Stomach (tissue), 9 donors: Measurements from ENCODE around the gene RAB22A. TPM values are rescaled to one million over a fixed set of nuclear protein-coding genes. Genes with fewer than 3 reads are reported as not detected.

Experiments used
- DNase-seq, 2 donors: peaks; one replicate each; pipeline versions ENCODE4 v3.0.0 to v3.0.0-alpha.2; 2013 to 2019
- H3K27ac ChIP-seq, 5 donors: fragments of 200-600 bp in 4 of 5; sonication (generic) in 4 of 5; one replicate each; pipeline ENCODE4 v1.5.1; 2013 to 2019; ENCODE audit warnings: mild to moderate bottlenecking in 1 of 5, moderate library complexity in 1 of 5
- H3K27me3 ChIP-seq, 3 donors: fragments of 200-600 bp; sonication (generic); one replicate each; pipeline ENCODE4 v1.5.1; 2017 to 2019; ENCODE audit warnings: mixed run types in 1 of 3
- H3K36me3 ChIP-seq, 4 donors: fragments of 200-600 bp; sonication (generic); 1 replicate in 3 of 4; 2 replicates in 1 of 4; pipeline ENCODE4 v1.5.1; 2016 to 2019
- H3K4me1 ChIP-seq, 4 donors: fragments of 200-600 bp; sonication (generic); one replicate each; pipeline ENCODE4 v1.5.1; 2016 to 2019
- H3K4me3 ChIP-seq, 4 donors: fragments of 200-600 bp; sonication (generic) in 3 of 4; one replicate each; pipeline ENCODE4 v1.5.1; 2016 to 2019; ENCODE audit warnings: mild to moderate bottlenecking in 1 of 4
- H3K9me3 ChIP-seq, 4 donors: fragments of 200-600 bp; sonication (generic); one replicate each; pipeline ENCODE4 v1.5.1; 2016 to 2019
- EP300 ChIP-seq: sonication (generic); formaldehyde crosslinking; IDR thresholded peaks from one replicate; pipeline ENCODE4 v1.6.1; 2017; ENCODE audit warnings: antibody characterized with exemption
- POLR2A ChIP-seq, 4 donors: fragments of 450-650 bp; IDR thresholded peaks; one replicate each; pipeline ENCODE4 v1.6.1; 2016; ENCODE audit warnings: antibody characterized with exemption in 4 of 4, control low read depth in 2 of 4, mild to moderate bottlenecking in 1 of 4, moderate library complexity in 1 of 4
- POLR2AphosphoS5 ChIP-seq, 3 donors: sonication (generic); formaldehyde crosslinking; IDR thresholded peaks; one replicate each; pipeline ENCODE4 v1.6.1; 2016; ENCODE audit warnings: antibody characterized with exemption in 3 of 3
- WGBS, 5 donors: extraction: QIAGEN DNeasy Blood & Tissue Kit in 3 of 5; methylation state at CpG; one replicate each; pipeline versions ENCODE4 v1.1.5 to v1.1.7; 2013 to 2018; 5-methylcytosine and 5-hydroxymethylcytosine counted together
- intact Hi-C: fragments of 100-400 bp; cut with DNase I; formaldehyde crosslinking; loops from one replicate; pipeline ENCODE4 v1.15.1; 2023; ENCODE audit warnings: low total_unique reads
- polyA plus RNA-seq, 3 donors: library from polyadenylated mRNA; stranded (reverse); fragments of 200-250 nt; gene quantifications; one replicate each; pipeline ENCODE4 v1.2.3, GENCODE V29; 2013
- total RNA-seq, 5 donors: library from RNA; depleted of rRNA; stranded (reverse); fragments of >200 nt; gene quantifications; one replicate each; pipeline versions ENCODE4 v1.1.0 to v1.2.3, GENCODE V29; 2014 to 2016
- TF ChIP-seq, protein P1 (sequence below), 7 experiments: fragments of 450-650 bp in 4 of 7; fragments of 200-600 bp in 3 of 7; sonication (generic) in 3 of 7; IDR thresholded peaks; one replicate each; pipeline ENCODE4 v1.5.1; 2016 to 2019; ENCODE audit warnings: antibody characterized with exemption in 7 of 7, control low read depth in 2 of 7, mild to moderate bottlenecking in 1 of 7
- donor health status: healthy with polysubstance abuse.
- donor health status: Bipolar disorder and iron deficiency.
- donor health status: healthy.

The RAB22A gene
- total and polyA plus RNA-seq, 8 donors, result 2.9 to 19.3 (median 8.5) TPM

DNA sequence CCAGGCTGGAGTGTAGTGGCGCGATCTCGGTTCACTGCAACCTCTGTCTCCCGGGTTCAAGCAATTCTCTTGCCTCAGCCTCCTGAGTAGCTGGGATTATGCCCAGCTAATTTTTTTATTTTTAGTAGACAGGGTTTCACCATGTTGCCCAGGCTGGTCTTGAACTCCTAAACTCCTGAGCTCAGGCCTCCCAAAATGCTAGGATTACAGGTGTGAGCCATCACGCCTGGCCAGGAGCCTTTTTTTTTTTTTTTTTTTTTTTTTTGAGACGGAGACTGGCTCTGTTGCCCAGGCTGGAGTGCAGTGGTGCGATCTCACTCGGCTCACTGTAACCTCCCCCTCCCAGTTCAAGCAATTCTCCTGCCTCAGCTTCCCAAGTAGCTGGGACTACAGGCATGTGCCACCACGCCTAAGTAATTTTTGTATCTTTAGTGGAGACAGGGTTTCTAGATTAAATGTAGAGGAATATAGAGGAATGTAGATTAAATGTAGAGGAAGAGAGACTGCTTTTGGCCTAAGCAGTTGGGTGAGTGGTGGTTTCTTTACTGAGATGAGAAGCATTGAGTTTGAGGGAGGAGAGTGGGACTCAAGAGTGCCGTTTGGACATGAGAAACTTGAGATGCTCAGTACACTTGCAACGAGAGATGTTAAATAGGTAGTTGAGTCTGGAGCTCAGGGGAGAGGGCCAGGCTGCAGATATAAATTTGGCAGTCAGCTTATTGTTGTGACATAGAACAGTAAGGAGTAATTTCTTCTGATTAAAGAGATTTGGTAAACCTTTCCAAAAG, 96.2 kb downstream of the RAB22A start:
- DNase-seq, result no peak
- intact Hi-C loops, result no loop called here
- Histone ChIP-seq H3K4me3 (no peak overlapping the region), H3K4me1 (peaks cover 11 to 88% (median 39%) of the 10 kb centered on the region in 4 donors), H3K27me3 (no peaks in the 10 kb centered on the region), H3K36me3 (no peaks in the 10 kb centered on the region), H3K27ac (no peak overlapping the region), H3K9me3 (no peaks in the 10 kb centered on the region)
- no peak for TF ChIP-seq EP300
- no peak for TF ChIP-seq POLR2A (IDR thresholded peaks at IDR 0.05)
- TF ChIP-seq, protein P1, sequence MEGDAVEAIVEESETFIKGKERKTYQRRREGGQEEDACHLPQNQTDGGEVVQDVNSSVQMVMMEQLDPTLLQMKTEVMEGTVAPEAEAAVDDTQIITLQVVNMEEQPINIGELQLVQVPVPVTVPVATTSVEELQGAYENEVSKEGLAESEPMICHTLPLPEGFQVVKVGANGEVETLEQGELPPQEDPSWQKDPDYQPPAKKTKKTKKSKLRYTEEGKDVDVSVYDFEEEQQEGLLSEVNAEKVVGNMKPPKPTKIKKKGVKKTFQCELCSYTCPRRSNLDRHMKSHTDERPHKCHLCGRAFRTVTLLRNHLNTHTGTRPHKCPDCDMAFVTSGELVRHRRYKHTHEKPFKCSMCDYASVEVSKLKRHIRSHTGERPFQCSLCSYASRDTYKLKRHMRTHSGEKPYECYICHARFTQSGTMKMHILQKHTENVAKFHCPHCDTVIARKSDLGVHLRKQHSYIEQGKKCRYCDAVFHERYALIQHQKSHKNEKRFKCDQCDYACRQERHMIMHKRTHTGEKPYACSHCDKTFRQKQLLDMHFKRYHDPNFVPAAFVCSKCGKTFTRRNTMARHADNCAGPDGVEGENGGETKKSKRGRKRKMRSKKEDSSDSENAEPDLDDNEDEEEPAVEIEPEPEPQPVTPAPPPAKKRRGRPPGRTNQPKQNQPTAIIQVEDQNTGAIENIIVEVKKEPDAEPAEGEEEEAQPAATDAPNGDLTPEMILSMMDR (IDR thresholded peaks at IDR 0.05), result no peak
- TF ChIP-seq POLR2AphosphoS5 (IDR thresholded peaks at IDR 0.05), result no peak
- WGBS, 5 donors, result 78 to 80% (median 79%) methylated on average over 10 to 11 of the region's 11 CpGs

DNA sequence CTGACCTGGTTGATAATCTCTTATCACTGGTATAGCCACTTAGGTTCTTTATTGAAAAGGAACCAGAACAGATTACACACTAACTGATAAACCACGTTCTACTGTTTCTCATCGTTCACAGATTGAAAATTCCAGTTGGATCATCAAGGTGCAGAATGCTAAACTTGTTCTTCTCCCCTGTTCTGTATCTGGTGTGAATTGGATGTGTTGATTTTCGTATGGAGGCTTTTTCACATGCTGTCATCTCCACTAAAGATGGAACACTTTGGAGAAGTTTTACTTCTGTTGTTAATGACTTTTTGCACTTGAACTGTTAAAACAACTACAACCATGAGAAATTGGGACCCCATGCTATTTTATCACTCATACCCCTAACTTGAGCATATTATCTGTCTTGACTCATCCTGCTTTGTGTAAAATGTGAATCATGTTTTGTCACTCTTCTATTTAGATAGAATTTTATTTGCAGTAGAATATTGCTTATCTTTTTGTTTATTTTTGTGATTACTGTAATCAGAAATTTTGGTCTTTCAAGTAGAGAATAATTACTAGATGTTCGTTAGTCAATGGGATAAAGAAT, 97.0 kb downstream of the RAB22A start:
- no peak overlapping the region for H3K4me3 ChIP-seq
- WGBS, 5 donors, result 42 to 56% (median 51%) methylated on average over 4 of the region's 4 CpGs
- intact Hi-C loops, result no loop called here
- no peaks in the 10 kb centered on the region for H3K36me3 ChIP-seq
- no peaks in the 10 kb centered on the region for H3K9me3 ChIP-seq
- no peak for DNase-seq
- no peak for TF ChIP-seq EP300
- no peak for TF ChIP-seq POLR2A (IDR thresholded peaks at IDR 0.05)
- TF ChIP-seq, protein P1 (IDR thresholded peaks at IDR 0.05), result no peak
- no peak for TF ChIP-seq POLR2AphosphoS5 (IDR thresholded peaks at IDR 0.05)
- H3K4me1 ChIP-seq, result peaks cover 9 to 84% (median 33%) of the 10 kb centered on the region in 4 donors
- no peaks in the 10 kb centered on the region for H3K27me3 ChIP-seq
- no peak overlapping the region for H3K27ac ChIP-seq

DNA sequence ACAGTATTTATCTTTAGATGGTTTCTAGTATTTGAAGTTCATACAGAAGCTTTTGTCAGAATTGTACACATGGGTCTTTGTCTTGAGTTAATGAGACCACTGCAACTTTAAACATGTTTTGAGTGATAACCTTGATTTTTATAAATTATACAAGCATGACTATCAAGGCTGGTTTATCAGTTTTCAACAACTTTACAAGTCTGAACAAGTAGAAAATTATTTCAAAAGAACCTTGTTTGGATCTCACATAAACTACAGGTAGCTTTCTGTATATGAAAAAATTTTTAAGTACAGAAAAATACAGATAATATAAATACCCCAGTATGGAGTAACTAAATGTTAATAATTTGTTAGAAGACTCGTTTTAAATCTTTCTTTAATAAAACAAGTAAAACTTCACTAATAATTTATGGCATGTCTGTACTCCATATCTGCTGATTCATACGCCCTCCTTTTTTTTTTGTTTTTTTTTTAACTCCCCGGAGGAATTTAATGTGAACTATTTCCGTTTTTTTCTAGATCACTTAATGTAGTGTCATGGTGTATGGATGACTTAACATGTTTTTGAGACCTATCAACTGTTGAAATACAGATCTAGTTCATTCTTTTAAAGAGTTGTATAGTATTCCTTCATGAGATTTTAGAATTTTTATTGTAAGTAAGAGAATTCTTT, 97.8 kb downstream of the RAB22A start:
- TF ChIP-seq, protein P1 (IDR thresholded peaks at IDR 0.05), result no peak
- Histone ChIP-seq H3K4me1 (peaks cover 8 to 76% (median 33%) of the 10 kb centered on the region in 4 donors), H3K9me3 (no peaks in the 10 kb centered on the region), H3K27me3 (no peaks in the 10 kb centered on the region), H3K36me3 (no peaks in the 10 kb centered on the region), H3K4me3 (no peak overlapping the region), H3K27ac (peak overlapping the region in 1 of 5 donors; percentile 38)
- DNase-seq, result no peak
- WGBS, 5 donors, result 42 to 69% (median 59%) methylated on average over 4 of the region's 4 CpGs
- intact Hi-C loops, result no loop called here

DNA sequence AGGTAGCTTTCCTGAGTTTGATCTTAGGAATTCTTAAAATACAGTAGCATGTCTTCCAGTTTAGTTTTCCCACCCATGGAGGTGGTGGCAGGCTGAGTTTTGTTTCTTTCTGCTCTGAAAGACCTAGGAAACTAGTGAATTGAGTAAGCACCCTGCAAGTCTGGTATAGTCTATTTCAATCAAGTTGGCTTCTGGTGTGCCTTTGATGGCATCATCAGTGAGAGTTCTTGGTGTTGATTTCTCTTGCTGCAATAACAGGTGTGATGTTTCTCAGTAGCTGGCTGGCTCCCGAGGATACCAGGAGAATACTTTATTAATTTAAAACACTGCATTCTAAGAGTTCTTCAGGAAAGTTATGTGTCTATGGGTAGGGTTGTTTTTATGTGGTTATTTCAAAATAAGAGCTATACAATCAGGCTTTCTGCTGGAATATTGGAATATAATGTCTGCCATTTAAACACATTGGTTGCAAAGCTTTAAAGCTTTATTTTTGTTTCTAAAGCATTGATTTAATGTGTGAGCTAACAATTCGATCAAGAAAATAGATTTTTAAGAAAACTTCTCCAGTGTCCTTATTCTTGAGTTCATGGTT, 98.5 kb downstream of the RAB22A start:
- Histone ChIP-seq H3K27me3 (no peaks in the 10 kb centered on the region), H3K4me3 (no peak overlapping the region), H3K36me3 (no peaks in the 10 kb centered on the region), H3K9me3 (no peaks in the 10 kb centered on the region), H3K27ac (peak overlapping the region in 2 of 5 donors; percentile 25 to 38), H3K4me1 (peaks cover 8 to 72% (median 31%) of the 10 kb centered on the region in 4 donors)
- intact Hi-C loops, result no loop called here
- peak in 1 of 2 donors; percentile 31 for DNase-seq
- TF ChIP-seq EP300, result no peak
- TF ChIP-seq POLR2A (IDR thresholded peaks at IDR 0.05), result no peak
- TF ChIP-seq, protein P1 (IDR thresholded peaks at IDR 0.05), result no peak
- TF ChIP-seq POLR2AphosphoS5 (IDR thresholded peaks at IDR 0.05), result no peak
- 52 to 67% (median 59%) methylated on average over 2 of the region's 2 CpGs for WGBS, 5 donors
